GM18507 (cell line): Measurements from ENCODE around the gene CELF5.

Experiments
- DNase-seq: peaks from one replicate; pipeline ENCODE4 v3.0.0; 2011; ENCODE audit warnings: low read depth; ENCODE audit not compliant: insufficient read length; ENCODE audit errors: extremely low spot score
- FAIRE-seq: peaks from 2 replicates; lab custom pipeline; 2011; peaks lifted over from hg19 to GRCh38; lab: Jason Lieb, UNC

The CELF5 gene

GRCh38 chr19:3266792-3267514, 42.5 kb downstream of the CELF5 start:
- FAIRE-seq (no peak), DNase-seq (no peak)

GRCh38 chr19:3268326-3268725, 43.9 kb downstream of the CELF5 start:
- no peak for FAIRE-seq

GRCh38 chr19:3268763-3269162, 44.3 kb downstream of the CELF5 start:
- FAIRE-seq = no peak
- no peak for DNase-seq

More at GRCh38 chr19:3268326-3268725, 43.9 kb downstream of the CELF5 start:
- DNase-seq = no peak

- DNase-seq (no peak), FAIRE-seq (no peak)
These were observed 45.6 kb downstream of the CELF5 start for GRCh38 chr19:3269916-3270671.

- FAIRE-seq = no peak
- DNase-seq = no peak
These were observed 46.4 kb downstream of the CELF5 start for GRCh38 chr19:3270902-3271301.

GRCh38 chr19:3272401-3272931, 48.0 kb downstream of the CELF5 start:
- FAIRE-seq (no peak), DNase-seq (no peak)

- FAIRE-seq = no peak
These were observed 48.5 kb downstream of the CELF5 start for GRCh38 chr19:3272952-3273351.

GRCh38 chr19:3274245-3274941, 49.9 kb downstream of the CELF5 start:
- no peak for DNase-seq
- FAIRE-seq = no peak

More at GRCh38 chr19:3272952-3273351, 48.5 kb downstream of the CELF5 start:
- no peak for DNase-seq

- peak; percentile 47 for DNase-seq
- peak; percentile 46 for FAIRE-seq
These were observed 50.6 kb downstream of the CELF5 start for GRCh38 chr19:3274942-3275582.

- DNase-seq = peak; percentile 92
- peak; percentile 81 for FAIRE-seq
These were observed 51.3 kb downstream of the CELF5 start for GRCh38 chr19:3275583-3276340.

GRCh38 chr19:3276341-3276799, 51.9 kb downstream of the CELF5 start:
- FAIRE-seq (no peak), DNase-seq (peak; percentile 22)

- FAIRE-seq (no peak), DNase-seq (no peak)
These were observed 53.2 kb downstream of the CELF5 start for GRCh38 chr19:3277649-3278048.

GRCh38 chr19:3278294-3278693, 53.8 kb downstream of the CELF5 start:
- FAIRE-seq (no peak), DNase-seq (no peak)

- FAIRE-seq (no peak), DNase-seq (no peak)
These were observed 54.3 kb downstream of the CELF5 start for GRCh38 chr19:3278749-3279148.

GRCh38 chr19:3279306-3279705, 54.8 kb downstream of the CELF5 start:
- no peak for FAIRE-seq
- DNase-seq = no peak

GRCh38 chr19:3281026-3281425, 56.6 kb downstream of the CELF5 start:
- DNase-seq (no peak), FAIRE-seq (no peak)

GRCh38 chr19:3282155-3282554, 57.7 kb downstream of the CELF5 start:
- no peak for FAIRE-seq
- DNase-seq = no peak

- no peak for DNase-seq
- no peak for FAIRE-seq
These were observed 58.1 kb downstream of the CELF5 start for GRCh38 chr19:3282564-3282963.

GRCh38 chr19:3283246-3283751, 58.8 kb downstream of the CELF5 start:
- no peak for FAIRE-seq

More at GRCh38 chr19:3283246-3283751, 58.8 kb downstream of the CELF5 start:
- DNase-seq = no peak
